K562 (cell line): Measurements from ENCODE around the gene SHISA3. TPM values are rescaled to one million over a fixed set of nuclear protein-coding genes. Genes with fewer than 3 reads are reported as not detected.

Experiments used
- ATAC-seq: fragments of 200-7000 bp; cut with Tn5 transposase; 3 replicates; pipeline ENCODE4 v1.9.1; 2020; ENCODE audit warnings: moderate library complexity
- BruUV-seq: library from RNA; stranded (reverse); fragments of 400-500 nt; replicated peaks from 2 replicates; lab custom pipeline; 2021; lab: Mats Ljungman, UMichigan
- CTCF ChIA-PET: fragments of 300-600 bp; formaldehyde crosslinking; extraction: SDS; loops from one replicate; lab custom pipeline; 2021; ENCODE audit warnings: low intra/inter-chr PET ratio; lab: Yijun Ruan, JAX
- POLR2A ChIA-PET: fragments of 300-600, 350-650 bp; sonication (Branson Sonifier 250); formaldehyde crosslinking; extraction: SDS; loops from one replicate; lab custom pipeline; 2021; ENCODE audit warnings: antibody characterized with exemption, inconsistent platforms; lab: Yijun Ruan, JAX
- DNase-seq, 4 experiments: peaks; one replicate each; pipeline versions ENCODE4 v3.0.0 to v3.0.0-alpha.2; 2011 to 2018; ENCODE audit warnings: low spot score in 3 of 4, mixed read lengths in 3 of 4; ENCODE audit errors: extremely low read depth in 1 of 4
- FAIRE-seq: peaks from 2 replicates; lab custom pipeline; 2011; peaks lifted over from hg19 to GRCh38; lab: Jason Lieb, UNC
- H2AFZ ChIP-seq: 2 replicates; pipeline ENCODE4 v1.6.0; 2011; ENCODE audit warnings: low read depth, low read length, control low read depth, inconsistent platforms
- H3K27ac ChIP-seq: fragments of 200-600 bp; 3 replicates; pipeline ENCODE4 v1.8.0; 2011; ENCODE audit warnings: low read depth, mild to moderate bottlenecking, control low read depth, inconsistent platforms, low read length, moderate library complexity, mixed read lengths; ENCODE audit errors: extremely low read depth
- H3K27me3 ChIP-seq, 2 experiments: fragments of 300-600 bp in 1 of 2; 2 replicates in 1 of 2; 3 replicates in 1 of 2; pipeline versions ENCODE4 v1.6.0 to v1.8.0; 2011; ENCODE audit warnings: inconsistent platforms in 2 of 2, low read length in 2 of 2, mild to moderate bottlenecking in 1 of 2, mixed read lengths in 1 of 2, moderate library complexity in 1 of 2; ENCODE audit not compliant: control insufficient read depth in 2 of 2, insufficient read depth in 2 of 2
- H3K36me3 ChIP-seq: fragments of 300-600 bp; 3 replicates; pipeline ENCODE4 v1.8.0; 2011; ENCODE audit warnings: mild to moderate bottlenecking, low read length, inconsistent platforms; ENCODE audit not compliant: control insufficient read depth, insufficient read depth
- H3K4me1 ChIP-seq, 2 experiments: fragments of 200-600 bp in 1 of 2; replicated peaks in 1 of 2; 2 replicates in 1 of 2; 3 replicates in 1 of 2; pipeline versions ENCODE4 v1.5.1 to v1.8.0; 2011; ENCODE audit warnings: inconsistent platforms in 2 of 2, low read length in 2 of 2, mild to moderate bottlenecking in 1 of 2, mixed read lengths in 1 of 2, moderate library complexity in 1 of 2; ENCODE audit not compliant: control insufficient read depth in 2 of 2, insufficient read depth in 2 of 2
- H3K4me2 ChIP-seq: 2 replicates; pipeline ENCODE4 v1.6.1; 2011; ENCODE audit warnings: low read length, control low read depth, inconsistent platforms, mixed read lengths; ENCODE audit not compliant: insufficient read depth
- H3K4me3 ChIP-seq: fragments of 200-600 bp; sonication (generic), shearing (Covaris generic); 2 replicates; pipeline ENCODE4 v1.5.1; 2016; ENCODE audit warnings: control low read depth, inconsistent platforms
- H3K79me2 ChIP-seq: fragments of 200-600 bp; 3 replicates; pipeline ENCODE4 v1.8.0; 2011; ENCODE audit warnings: low read length, inconsistent platforms; ENCODE audit not compliant: control insufficient read depth, insufficient read depth
- H3K9ac ChIP-seq, 2 experiments: 2 replicates each; pipeline versions ENCODE4 v1.6.0 to v1.6.1; 2011; ENCODE audit warnings: low read depth in 2 of 2, low read length in 2 of 2, control low read depth in 1 of 2, inconsistent platforms in 1 of 2, mild to moderate bottlenecking in 1 of 2, mixed read lengths in 1 of 2; ENCODE audit not compliant: insufficient read depth in 1 of 2
- H3K9me1 ChIP-seq: one replicate; pipeline ENCODE4 v1.6.0; 2011; ENCODE audit warnings: inconsistent platforms, mild to moderate bottlenecking, low read length, moderate library complexity; ENCODE audit not compliant: control insufficient read depth, insufficient read depth
- H3K9me3 ChIP-seq: replicated peaks from 2 replicates; pipeline ENCODE4 v1.5.1; 2011; ENCODE audit warnings: low read depth, low read length, inconsistent platforms; ENCODE audit not compliant: control insufficient read depth, insufficient read depth
- H4K20me1 ChIP-seq: replicated peaks from 2 replicates; pipeline ENCODE4 v1.6.1; 2011; ENCODE audit warnings: low read length, inconsistent platforms, mixed read lengths; ENCODE audit not compliant: control insufficient read depth, insufficient read depth
- ELF1 ChIP-seq: fragments of 200-800 bp; sonication (Bioruptor generic); IDR thresholded peaks from 2 replicates; pipeline ENCODE4 v1.6.1; 2016; ENCODE audit warnings: missing genetic modification characterization, missing compliant biosample characterization
- FIP1L1 ChIP-seq: fragments of 200-400 bp; formaldehyde crosslinking; IDR thresholded peaks from 2 replicates; pipeline ENCODE4 v1.6.1; 2018; ENCODE audit warnings: mild to moderate bottlenecking, low read depth, low read length; ENCODE audit not compliant: poor library complexity, severe bottlenecking
- FOSL1 ChIP-seq: fragments of 200-800 bp; sonication (Bioruptor generic); conservative IDR thresholded peaks from 2 replicates; pipeline ENCODE4 v1.6.1; 2016; ENCODE audit warnings: missing genetic modification characterization, missing compliant biosample characterization
- NFIC ChIP-seq: fragments of 450-650 bp; IDR thresholded peaks from 2 replicates; pipeline ENCODE4 v1.6.1; 2017; ENCODE audit warnings: mild to moderate bottlenecking, inconsistent platforms
- NFIX ChIP-seq: fragments of 250-450 bp; sonication (Bioruptor Pico); IDR thresholded peaks from 2 replicates; pipeline ENCODE4 v1.4.0; 2020; ENCODE audit warnings: low read depth, mild to moderate bottlenecking, moderate library complexity
- NR2C2 ChIP-seq, 2 experiments: fragments of 200-800 bp in 1 of 2; sonication (Bioruptor generic) in 1 of 2; sonication (generic) in 1 of 2; formaldehyde crosslinking in 1 of 2; IDR thresholded peaks; 2 replicates each; pipeline versions ENCODE4 v1.6.1 to v1.8.0; 2016 to 2022; ENCODE audit warnings: mild to moderate bottlenecking in 1 of 2, missing compliant biosample characterization in 1 of 2, missing genetic modification characterization in 1 of 2, missing genetic modification reagents in 1 of 2
- PHF8 ChIP-seq: fragments of 200-600 bp; sonication (generic); IDR thresholded peaks from 2 replicates; pipeline ENCODE4 v1.6.1; 2012; ENCODE audit warnings: mixed run types, mild to moderate bottlenecking, inconsistent platforms, low read length, moderate library complexity, borderline replicate concordance
- PTRF ChIP-seq: fragments of 450-650 bp; IDR thresholded peaks from 2 replicates; pipeline ENCODE4 v1.6.1; 2016; ENCODE audit warnings: mild to moderate bottlenecking, missing genetic modification characterization, missing compliant biosample characterization
- SMAD4 ChIP-seq: fragments of 250-450 bp; sonication (Bioruptor Pico); conservative IDR thresholded peaks from 2 replicates; pipeline ENCODE4 v1.8.0; 2021; ENCODE audit warnings: inconsistent platforms, mild to moderate bottlenecking, moderate library complexity
- TFAM ChIP-seq: fragments of 250-450 bp; sonication (Bioruptor Pico); conservative IDR thresholded peaks from 2 replicates; pipeline ENCODE4 v1.5.0; 2021; ENCODE audit warnings: mild to moderate bottlenecking, moderate library complexity
- ZFP36 ChIP-seq: fragments of 150-350 bp; IDR thresholded peaks from 2 replicates; pipeline ENCODE4 v1.6.1; 2018; ENCODE audit warnings: low read length, low read depth; ENCODE audit not compliant: partially characterized antibody
- ZNF263 ChIP-seq: sonication (generic); formaldehyde crosslinking; IDR thresholded peaks from 2 replicates; pipeline ENCODE4 v1.8.0; 2022; ENCODE audit warnings: mild to moderate bottlenecking, missing genetic modification reagents, borderline replicate concordance
- ZNF316 ChIP-seq: fragments of 450-650 bp; IDR thresholded peaks from 2 replicates; pipeline ENCODE4 v1.6.1; 2016
- ZNF76 ChIP-seq: fragments of 250-450 bp; sonication (Bioruptor Pico); IDR thresholded peaks from 2 replicates; pipeline ENCODE4 v1.4.0; 2020; ENCODE audit warnings: mild to moderate bottlenecking, moderate library complexity, borderline replicate concordance
- WGBS: fragments of 100-300 bp; shearing (Covaris generic); methylation state at CpG from one replicate; pipeline ENCODE4 v1.1.6; 2016; ENCODE audit warnings: low coverage, mixed read lengths; ENCODE audit not compliant: insufficient coverage; ENCODE audit errors: missing lambda C conversion rate; 5-methylcytosine and 5-hydroxymethylcytosine counted together
- in situ Hi-C: fragments of 300-500 bp; cut with MboI; formaldehyde crosslinking; loops from 4 replicates; pipeline ENCODE4 v1.15.0; 2018; ENCODE audit warnings: inconsistent platforms, mixed read lengths
- intact Hi-C: fragments of 100-400 bp; cut with micrococcal nuclease; formaldehyde crosslinking; loops from 2 replicates; pipeline ENCODE4 v1.14.2; 2022
- polyA plus RNA-seq, 8 experiments: library from polyadenylated mRNA; depleted of rRNA in 4 of 8; stranded (reverse) in 5 of 8; unstranded in 3 of 8; fragments of >200 nt; fragmentation: Nextera tagmentation in 2 of 8; fragmentation: Illumina TruSeq in 1 of 8; extraction: Ambion mirVana in 2 of 8; extraction: Trizol in 1 of 8; gene quantifications; 2 replicates each; pipeline versions ENCODE4 v1.2.1 to v1.2.3, GENCODE V29; 2011 to 2014; ENCODE audit warnings: inconsistent platforms in 1 of 8, missing spikeins in 1 of 8
- total RNA-seq, 7 experiments: library from RNA; depleted of rRNA in 6 of 7; stranded (reverse); fragments of >200 nt in 6 of 7; fragmentation: Illumina TruSeq in 2 of 7; extraction: Trizol in 2 of 7; gene quantifications; 2 replicates each; pipeline versions ENCODE4 v1.2.1 to v1.2.3, GENCODE V29; 2011 to 2021; ENCODE audit warnings: low replicate concordance in 1 of 7

Gene SHISA3
- total and polyA plus RNA-seq, 9 of the 15 experiments (the other 6 are each of a cell fraction or from before 2014, with no cell fraction given), result not detected

DNA sequence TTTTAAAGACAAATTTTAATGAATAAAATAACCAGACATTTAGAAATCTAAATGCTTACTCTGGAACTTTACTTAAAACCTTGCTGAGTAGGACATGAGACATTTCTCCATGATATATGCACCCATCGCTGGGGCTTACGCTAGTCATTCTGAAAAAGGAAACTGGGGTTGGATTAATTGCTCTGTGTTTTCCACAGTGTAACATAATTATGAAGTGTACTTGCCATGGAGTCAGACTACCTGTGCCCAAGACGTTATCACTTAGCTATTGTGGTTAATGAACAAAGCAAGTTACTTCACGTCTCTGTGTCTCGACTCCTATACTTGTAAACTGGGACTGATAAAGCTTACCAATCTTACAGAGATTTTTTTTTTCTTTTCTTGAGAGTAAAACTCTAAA lies 47.8 kb downstream of the SHISA3 start (continued):
- TF ChIP-seq ZFP36 (no peak), ZNF316 (no peak), FOSL1 (tag) (no peak), PHF8 (no peak), SMAD4 (no peak), FIP1L1 (no peak)

DNA sequence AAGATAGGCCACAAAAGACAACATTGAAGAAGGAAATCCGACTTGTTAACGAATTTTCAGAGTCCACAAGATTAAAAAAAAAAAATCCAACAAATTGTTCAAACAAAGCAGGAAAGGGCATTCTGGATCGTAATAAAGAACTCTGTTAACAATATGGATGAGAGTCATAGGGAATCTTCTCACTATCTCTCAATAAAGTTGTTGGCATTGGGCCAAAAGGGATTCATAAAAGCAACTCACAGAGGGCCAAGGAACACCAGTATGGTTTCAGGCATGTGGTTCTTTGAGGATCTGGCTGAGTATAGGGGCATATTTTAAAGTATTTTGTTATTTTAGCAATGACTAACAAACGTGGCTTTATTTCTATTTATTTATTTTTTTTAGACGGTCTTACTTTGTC lies 49.5 kb downstream of the SHISA3 start:
- H3K9me3 ChIP-seq, result no peaks in the 10 kb centered on the region
- H3K4me3 ChIP-seq, result no peak overlapping the region
- H3K27ac ChIP-seq, result no peak overlapping the region
- H4K20me1 ChIP-seq, result no peaks in the 10 kb centered on the region
- 1% methylated on average over 5 of the region's 5 CpGs for WGBS
- intact Hi-C loops, result no loop called here
- in situ Hi-C loops, result no loop called here
- no peaks in the 10 kb centered on the region for H3K79me2 ChIP-seq
- DNase-seq (no peak), FAIRE-seq (no peak), ATAC-seq (no peak)
- TF ChIP-seq TFAM (CRISPR knock-in tag) (no peak), ZNF263 (CRISPR knock-in tag) (no peak), PTRF (tag) (no peak), NR2C2 (CRISPR knock-in tag; IDR thresholded peaks at IDR 0.05) (no peak), NR2C2 (tag; IDR thresholded peaks at IDR 0.05) (no peak), NFIC (peak; percentile 94), ZNF76 (CRISPR knock-in tag) (no peak), ELF1 (tag) (no peak), NFIX (CRISPR knock-in tag) (peak; percentile 78)
- no peak overlapping the region for H3K9ac ChIP-seq
- H3K36me3 ChIP-seq, result no peaks in the 10 kb centered on the region
- H3K9me1 ChIP-seq, result no peaks in the 10 kb centered on the region
- ChIA-PET POLR2A (no interaction called here), CTCF (no interaction called here)
- BruUV-seq, result no TSS peak
- H3K27me3 ChIP-seq, result no peaks in the 10 kb centered on the region
- no peak overlapping the region for H2AFZ ChIP-seq
- no peak overlapping the region for H3K4me2 ChIP-seq
- H3K4me1 ChIP-seq, result no peaks in the 10 kb centered on the region

Other genes with a start within 250 kb of the SHISA3 start
- gene BEND4, start 244.8 kb upstream of the SHISA3 start, total RNA-seq (2014; rRNA removed), result not detected in 2 replicates
- gene BEND4, start 244.8 kb upstream of the SHISA3 start, total RNA-seq (2014; rRNA removed; fragmentation: Illumina TruSeq; extraction: Trizol), result not detected in 2 replicates
- gene BEND4, start 244.8 kb upstream of the SHISA3 start, total RNA-seq (2015; rRNA removed; fragmentation: Illumina TruSeq; extraction: Trizol), result not detected in 2 replicates
- 0.13 TPM in 1 of 2 replicates, not detected in the other for gene BEND4, start 244.8 kb upstream of the SHISA3 start, total RNA-seq (2021)
- not detected in 2 replicates for gene BEND4, start 244.8 kb upstream of the SHISA3 start, polyA plus RNA-seq (2011; rRNA removed)
- gene BEND4, start 244.8 kb upstream of the SHISA3 start, polyA plus RNA-seq (2014; fragmentation: Illumina TruSeq; extraction: Trizol), result not detected in 2 replicates
- not detected for gene BEND4, start 244.8 kb upstream of the SHISA3 start, polyA plus RNA-seq (2014; fragmentation: Nextera tagmentation; extraction: Ambion mirVana)
- gene BEND4, start 244.8 kb upstream of the SHISA3 start, polyA plus RNA-seq (2014; rRNA removed), result not detected in 2 replicates